HEK293 (cell line): ENCODE data around the gene NLGN2.

Experiments
- CTCF ChIA-PET: fragments of 350-600 bp; formaldehyde crosslinking; extraction: SDS; loops from one replicate; lab custom pipeline; 2021; ENCODE audit warnings: antibody characterized with exemption; lab: Yijun Ruan, JAX
- POLR2A ChIA-PET: fragments of 300-600 bp; formaldehyde crosslinking; extraction: SDS; loops from one replicate; lab custom pipeline; 2020; ENCODE audit warnings: antibody characterized with exemption, inconsistent platforms; lab: Yijun Ruan, JAX
- H3K27ac ChIP-seq: fragments of 200-500 bp; sonication (Bioruptor generic); 2 replicates; pipeline ENCODE4 v1.5.1; 2014; ENCODE audit warnings: low read depth, low read length, control low read depth, inconsistent platforms; ENCODE audit errors: extremely low read depth
- H3K36me3 ChIP-seq, 2 experiments: fragments of 200-500 bp in 1 of 2; sonication (Bioruptor generic) in 1 of 2; 1 replicate in 1 of 2; 2 replicates in 1 of 2; pipeline ENCODE4 v1.5.1; 2014 to 2017; ENCODE audit warnings: inconsistent platforms in 2 of 2, low read length in 2 of 2; ENCODE audit not compliant: control insufficient read depth in 2 of 2, insufficient read depth in 1 of 2
- H3K4me1 ChIP-seq: fragments of 200-500 bp; sonication (Bioruptor generic); 2 replicates; pipeline ENCODE4 v1.5.1; 2014; ENCODE audit warnings: mild to moderate bottlenecking, low read length, inconsistent platforms; ENCODE audit not compliant: control insufficient read depth, insufficient read depth
- H3K4me3 ChIP-seq: 2 replicates; pipeline ENCODE4 v1.5.1; 2011; ENCODE audit warnings: low read depth, mild to moderate bottlenecking, control low read depth, low read length, moderate library complexity
- H3K9me3 ChIP-seq: fragments of 200-500 bp; sonication (Bioruptor generic); 2 replicates; pipeline ENCODE4 v1.5.1; 2014; ENCODE audit warnings: low read depth, low read length, inconsistent platforms; ENCODE audit not compliant: control insufficient read depth, insufficient read depth
- PRDM10 ChIP-seq: fragments of 450-650 bp; formaldehyde crosslinking; IDR thresholded peaks from 2 replicates; pipeline ENCODE4 v1.5.1; 2016; ENCODE audit warnings: missing biosample characterization, missing genetic modification characterization
- REST ChIP-seq: fragments of 450-650 bp; formaldehyde crosslinking; IDR thresholded peaks from 2 replicates; pipeline ENCODE4 v1.5.1; 2016; ENCODE audit warnings: missing biosample characterization, missing genetic modification characterization
- SP3 ChIP-seq: fragments of 450-650 bp; formaldehyde crosslinking; IDR thresholded peaks from 2 replicates; pipeline ENCODE4 v1.5.1; 2016; ENCODE audit warnings: missing biosample characterization, missing genetic modification characterization
- WT1 ChIP-seq: fragments of 450-650 bp; formaldehyde crosslinking; IDR thresholded peaks from 2 replicates; pipeline ENCODE4 v1.5.1; 2016; ENCODE audit warnings: missing biosample characterization, missing genetic modification characterization
- YY2 ChIP-seq: fragments of 450-650 bp; formaldehyde crosslinking; IDR thresholded peaks from 2 replicates; pipeline ENCODE4 v1.5.1; 2016; ENCODE audit warnings: missing biosample characterization, missing genetic modification characterization
- ZBTB10 ChIP-seq: fragments of 450-650 bp; formaldehyde crosslinking; IDR thresholded peaks from 2 replicates; pipeline ENCODE4 v1.5.1; 2016; ENCODE audit warnings: missing biosample characterization, missing genetic modification characterization
- ZNF214 ChIP-seq: fragments of 450-650 bp; formaldehyde crosslinking; IDR thresholded peaks from 2 replicates; pipeline ENCODE4 v1.5.1; 2017; ENCODE audit warnings: missing biosample characterization, mild to moderate bottlenecking, missing genetic modification characterization, borderline replicate concordance
- ZNF488 ChIP-seq: fragments of 450-650 bp; formaldehyde crosslinking; IDR thresholded peaks from 2 replicates; pipeline ENCODE4 v1.5.1; 2016; ENCODE audit warnings: missing biosample characterization, missing genetic modification characterization
- ZNF544 ChIP-seq: fragments of 450-650 bp; formaldehyde crosslinking; IDR thresholded peaks from 2 replicates; pipeline ENCODE4 v1.5.0; 2017; ENCODE audit warnings: missing biosample characterization, missing genetic modification characterization
- ZNF596 ChIP-seq: fragments of 450-650 bp; IDR thresholded peaks from 2 replicates; pipeline ENCODE4 v1.5.0; 2018; ENCODE audit warnings: missing biosample characterization, mild to moderate bottlenecking, missing genetic modification characterization, moderate library complexity

Gene NLGN2

GRCh38 chr17:7445619-7445968 is 37.9 kb downstream of the NLGN2 start (continued):
- peak; percentile 43; the same call in 1 of the 2 replicates for TF ChIP-seq ZBTB10 (tag by site-specific recombination)

- CTCF ChIA-PET: interaction anchor here (1.9 kb wide), 1 partner anchor 11 kb away, joined by 5 read pairs; no protein-coding TSS in a partner anchor
- Histone ChIP-seq H3K4me1 (peaks cover 13% of the 10 kb centered on the region), H3K36me3 (no peaks in the 10 kb centered on the region; a peak in 1 of 3 replicates), H3K4me3 (no peak overlapping the region), H3K9me3 (no peaks in the 10 kb centered on the region), H3K27ac (no peak overlapping the region)
- POLR2A ChIA-PET: no interaction called here
- TF ChIP-seq SP3 (tag by site-specific recombination): no peak
- no peak for TF ChIP-seq ZNF596
Measured at GRCh38 chr17:7448461-7448860, 40.8 kb downstream of the NLGN2 start.

GRCh38 chr17:7459961-7460545 is 52.4 kb downstream of the NLGN2 start:
- H3K4me1 ChIP-seq: no peaks in the 10 kb centered on the region
- CTCF ChIA-PET: no interaction called here
- POLR2A ChIA-PET: no interaction called here
- peaks cover 3 to 30% of the 10 kb centered on the region in 2 experiments; a peak in 2 of 3 replicates for H3K36me3 ChIP-seq
- H3K27ac ChIP-seq: no peak overlapping the region
- no peak overlapping the region for H3K4me3 ChIP-seq
- H3K9me3 ChIP-seq: no peaks in the 10 kb centered on the region
- TF ChIP-seq ZNF214 (tag by site-specific recombination): no peak
- peak; percentile 51; the same call in 1 of the 2 replicates for TF ChIP-seq YY2 (tag by site-specific recombination)
- TF ChIP-seq PRDM10 (tag by site-specific recombination): peak; percentile 80
- TF ChIP-seq REST (tag by site-specific recombination): no peak
- TF ChIP-seq ZNF488 (tag by site-specific recombination): no peak
- TF ChIP-seq ZNF544: no peak
- TF ChIP-seq WT1 (tag by site-specific recombination): peak; percentile 76
